ENCODE results near the gene YIPF5. TPM values are rescaled to one million over a fixed set of nuclear protein-coding genes. Genes with fewer than 3 reads are reported as not detected.

Gene YIPF5
- total RNA-seq, 4 donors from 2014 or later = 29.6 to 47.9 (median 39.8) TPM

DNA sequence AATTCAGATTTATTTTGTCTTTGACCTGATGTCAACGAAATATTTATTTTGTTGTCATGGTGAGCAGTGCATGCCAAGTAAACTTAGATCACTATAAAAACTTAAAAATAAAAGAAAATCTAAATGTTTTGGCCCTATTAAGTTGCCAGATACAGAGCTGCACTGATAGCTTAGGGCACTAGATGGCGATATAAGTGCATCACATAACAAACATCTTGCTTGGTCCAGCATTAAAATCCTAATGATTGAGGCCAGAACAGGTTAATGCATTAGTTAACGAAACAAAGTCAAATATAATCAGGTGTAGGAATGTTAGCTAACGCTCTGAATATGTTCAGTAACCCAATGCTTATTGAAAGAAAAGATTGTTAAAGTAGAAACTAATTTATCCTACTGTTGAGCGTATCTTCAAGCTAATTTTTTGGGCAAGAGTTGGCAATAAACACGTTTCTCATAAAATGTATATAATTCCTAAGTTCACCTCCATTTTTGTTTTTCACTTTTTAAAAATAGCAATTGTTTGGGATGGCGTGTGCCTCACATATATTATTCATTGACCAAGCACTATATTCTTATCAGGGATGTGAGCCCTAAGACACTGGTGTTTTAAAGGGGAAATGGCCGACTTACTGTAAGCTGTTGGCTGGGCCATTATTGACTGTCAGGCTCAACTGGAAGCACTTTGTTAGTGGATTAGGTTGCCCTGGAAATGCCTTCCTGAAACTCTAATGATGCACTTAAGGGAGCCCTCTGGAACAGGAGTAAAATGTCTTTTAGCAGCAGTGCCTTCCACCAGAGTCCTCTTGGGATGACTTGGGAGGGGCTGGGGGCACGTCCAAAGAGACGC lies 33.5 kb upstream of the YIPF5 start:
- TF ChIP-seq, protein P1, sequence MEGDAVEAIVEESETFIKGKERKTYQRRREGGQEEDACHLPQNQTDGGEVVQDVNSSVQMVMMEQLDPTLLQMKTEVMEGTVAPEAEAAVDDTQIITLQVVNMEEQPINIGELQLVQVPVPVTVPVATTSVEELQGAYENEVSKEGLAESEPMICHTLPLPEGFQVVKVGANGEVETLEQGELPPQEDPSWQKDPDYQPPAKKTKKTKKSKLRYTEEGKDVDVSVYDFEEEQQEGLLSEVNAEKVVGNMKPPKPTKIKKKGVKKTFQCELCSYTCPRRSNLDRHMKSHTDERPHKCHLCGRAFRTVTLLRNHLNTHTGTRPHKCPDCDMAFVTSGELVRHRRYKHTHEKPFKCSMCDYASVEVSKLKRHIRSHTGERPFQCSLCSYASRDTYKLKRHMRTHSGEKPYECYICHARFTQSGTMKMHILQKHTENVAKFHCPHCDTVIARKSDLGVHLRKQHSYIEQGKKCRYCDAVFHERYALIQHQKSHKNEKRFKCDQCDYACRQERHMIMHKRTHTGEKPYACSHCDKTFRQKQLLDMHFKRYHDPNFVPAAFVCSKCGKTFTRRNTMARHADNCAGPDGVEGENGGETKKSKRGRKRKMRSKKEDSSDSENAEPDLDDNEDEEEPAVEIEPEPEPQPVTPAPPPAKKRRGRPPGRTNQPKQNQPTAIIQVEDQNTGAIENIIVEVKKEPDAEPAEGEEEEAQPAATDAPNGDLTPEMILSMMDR (IDR thresholded peaks at IDR 0.05; ENCODE audit: low read depth) = no peak

- TF ChIP-seq, protein P1 (IDR thresholded peaks at IDR 0.05; ENCODE audit: low read depth) = no peak
These were observed 32.3 kb upstream of the YIPF5 start for GRCh38 chr5:144202726-144203125.

DNA sequence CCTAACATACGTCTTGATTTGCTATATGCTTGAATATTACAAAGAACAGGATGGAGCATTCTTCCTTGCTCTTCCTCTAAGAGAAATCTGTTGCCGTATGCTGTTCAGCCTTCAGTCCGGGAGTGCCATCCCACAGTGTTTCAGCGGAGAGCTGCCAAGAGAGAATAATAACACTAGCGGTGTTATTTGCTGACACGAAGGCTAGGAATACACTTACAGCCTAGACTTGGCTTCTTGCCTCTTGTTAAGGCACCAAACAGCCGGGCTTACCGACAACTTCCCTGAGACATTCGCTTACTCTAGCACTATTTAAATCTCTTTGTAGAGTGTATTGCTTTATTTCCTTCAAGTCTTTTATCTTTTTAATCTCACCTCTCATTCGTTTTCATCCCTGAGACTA lies 31.6 kb upstream of the YIPF5 start:
- TF ChIP-seq, protein P1 (IDR thresholded peaks at IDR 0.05; ENCODE audit: low read depth) = no peak

GRCh38 chr5:144201588-144201987 lies 31.1 kb upstream of the YIPF5 start:
- TF ChIP-seq, protein P1 (IDR thresholded peaks at IDR 0.05; ENCODE audit: low read depth) = no peak

GRCh38 chr5:144198386-144198785 lies 27.9 kb upstream of the YIPF5 start:
- TF ChIP-seq, protein P1 (IDR thresholded peaks at IDR 0.05; ENCODE audit: low read depth) = no peak

GRCh38 chr5:144196612-144197011 lies 26.2 kb upstream of the YIPF5 start:
- TF ChIP-seq, protein P1 (IDR thresholded peaks at IDR 0.05; ENCODE audit: low read depth) = no peak

- TF ChIP-seq, protein P1 (IDR thresholded peaks at IDR 0.05; ENCODE audit: low read depth) = no peak
These were observed 25.0 kb upstream of the YIPF5 start for GRCh38 chr5:144195448-144195847.

All from subcutaneous adipose tissue (tissue), 4 donors.